ENCODE measurements around the gene KCNMA1.

GRCh38 chr10:77563638-77564270, 73.9 kb downstream of the KCNMA1 start:
- TF ChIP-seq CTCF (IDR thresholded peaks at IDR 0.05) (no peak), POLR2A (IDR thresholded peaks at IDR 0.05) (no peak), POLR2AphosphoS5 (IDR thresholded peaks at IDR 0.05) (peak in 1 of 3 donors; percentile 18)
